HEK293T (cell line): ENCODE data around the gene KLF12.

ENCODE experiments used
- CTCF ChIA-PET: fragments of 350-600 bp; formaldehyde crosslinking; extraction: SDS; loops from one replicate; lab custom pipeline; 2021; ENCODE audit warnings: antibody characterized with exemption, inconsistent platforms; lab: Yijun Ruan, JAX
- POLR2A ChIA-PET: fragments of 350-600 bp; formaldehyde crosslinking; extraction: SDS; loops from one replicate; lab custom pipeline; 2020; ENCODE audit warnings: antibody characterized with exemption, inconsistent platforms; lab: Yijun Ruan, JAX
- DNase-seq: peaks from one replicate; pipeline ENCODE4 v3.0.0; 2012; ENCODE audit warnings: mixed read lengths; ENCODE audit errors: extremely low spot score
- ARNT ChIP-seq: fragments of 450-650 bp; IDR thresholded peaks from 2 replicates; pipeline ENCODE4 v1.6.1; 2017; ENCODE audit warnings: mild to moderate bottlenecking
- BHLHE40 ChIP-seq: fragments of 450-650 bp; IDR thresholded peaks from 2 replicates; pipeline ENCODE4 v1.6.1; 2016; ENCODE audit warnings: mild to moderate bottlenecking, moderate library complexity, borderline replicate concordance
- CTBP1 ChIP-seq: fragments of 450-650 bp; IDR thresholded peaks from 2 replicates; pipeline ENCODE4 v1.6.1; 2016; ENCODE audit warnings: borderline replicate concordance
- ELF4 ChIP-seq: fragments of 450-650 bp; IDR thresholded peaks from 2 replicates; pipeline ENCODE4 v1.6.1; 2017; ENCODE audit warnings: antibody characterized with exemption
- FOXA1 ChIP-seq: fragments of 450-650 bp; IDR thresholded peaks from 2 replicates; pipeline ENCODE4 v1.6.1; 2016; ENCODE audit warnings: mild to moderate bottlenecking
- FOXK2 ChIP-seq: fragments of 450-650 bp; IDR thresholded peaks from 2 replicates; pipeline ENCODE4 v1.6.1; 2016; ENCODE audit warnings: mild to moderate bottlenecking
- FOXM1 ChIP-seq: fragments of 450-650 bp; IDR thresholded peaks from 2 replicates; pipeline ENCODE4 v1.6.1; 2017; ENCODE audit warnings: mild to moderate bottlenecking, borderline replicate concordance
- HDGF ChIP-seq: fragments of 450-650 bp; IDR thresholded peaks from 2 replicates; pipeline ENCODE4 v1.6.1; 2017; ENCODE audit warnings: antibody characterized with exemption, borderline replicate concordance
- L3MBTL2 ChIP-seq: fragments of 450-650 bp; conservative IDR thresholded peaks from 2 replicates; pipeline ENCODE4 v1.6.1; 2016; ENCODE audit warnings: mild to moderate bottlenecking
- LEF1 ChIP-seq: fragments of 450-650 bp; IDR thresholded peaks from 2 replicates; pipeline ENCODE4 v1.6.1; 2017; ENCODE audit warnings: mild to moderate bottlenecking, borderline replicate concordance
- NFRKB ChIP-seq: fragments of 450-650 bp; IDR thresholded peaks from 2 replicates; pipeline ENCODE4 v1.6.1; 2016; ENCODE audit warnings: mild to moderate bottlenecking, moderate library complexity
- PKNOX1 ChIP-seq: fragments of 450-650 bp; IDR thresholded peaks from 2 replicates; pipeline ENCODE4 v1.6.1; 2016
- SP1 ChIP-seq: fragments of 450-650 bp; IDR thresholded peaks from 2 replicates; pipeline ENCODE4 v1.6.1; 2017
- SUZ12 ChIP-seq: fragments of 450-650 bp; IDR thresholded peaks from 2 replicates; pipeline ENCODE4 v1.6.1; 2016; ENCODE audit warnings: mild to moderate bottlenecking
- TARDBP ChIP-seq: fragments of 450-650 bp; IDR thresholded peaks from 2 replicates; pipeline ENCODE4 v1.6.1; 2016
- ZNF384 ChIP-seq: fragments of 450-650 bp; IDR thresholded peaks from 2 replicates; pipeline ENCODE4 v1.6.1; 2016

The KLF12 gene

GRCh38 chr13:74158028-74158427 lies 23.8 kb upstream of the KLF12 start:
- ChIA-PET CTCF (no interaction called here), POLR2A (no interaction called here)
- TF ChIP-seq ARNT (no peak), FOXA1 (no peak), L3MBTL2 (no peak), ZNF384 (no peak), SP1 (no peak), FOXM1 (no peak), HDGF (no peak), ELF4 (no peak), CTBP1 (no peak), LEF1 (no peak), PKNOX1 (no peak), NFRKB (no peak)
- no peak for DNase-seq

GRCh38 chr13:74154981-74155380 lies 20.8 kb upstream of the KLF12 start:
- no peak for TF ChIP-seq FOXM1
- TF ChIP-seq HDGF = no peak
- TF ChIP-seq FOXA1 = no peak
- no peak for TF ChIP-seq SUZ12
- no peak for TF ChIP-seq PKNOX1
- no peak for TF ChIP-seq L3MBTL2
- no peak for TF ChIP-seq FOXK2
- TF ChIP-seq LEF1 = no peak
- no peak for TF ChIP-seq ELF4
- no peak for TF ChIP-seq ARNT
- no peak for TF ChIP-seq NFRKB
- TF ChIP-seq BHLHE40 = no peak
- no peak for DNase-seq
- ChIA-PET CTCF (no interaction called here), POLR2A (interaction anchor here (1.0 to 1.6 kb wide), 3 partner anchors 12 to 18 kb away, joined by 3 read pairs; no protein-coding TSS in a partner anchor)

- DNase-seq = no peak
- TF ChIP-seq FOXM1 (no peak), BHLHE40 (no peak), FOXA1 (no peak), NFRKB (no peak), SP1 (no peak), HDGF (no peak), L3MBTL2 (no peak), PKNOX1 (no peak), ARNT (no peak), ELF4 (no peak), SUZ12 (no peak), TARDBP (no peak), FOXK2 (no peak), CTBP1 (no peak)
- ChIA-PET POLR2A (interaction anchor here (1.3 kb wide), 1 partner anchor 18 kb away, joined by 3 read pairs; no protein-coding TSS in a partner anchor), CTCF (interaction anchor here (0.6 kb wide), 1 partner anchor 365 kb away, joined by 3 read pairs; no protein-coding TSS in a partner anchor)
These were observed 19.1 kb upstream of the KLF12 start for GRCh38 chr13:74153316-74153715.

GRCh38 chr13:74151859-74152258 lies 17.7 kb upstream of the KLF12 start:
- CTCF ChIA-PET = interaction anchor here (0.7 kb wide), 1 partner anchor 105 kb away, joined by 4 read pairs; no protein-coding TSS in a partner anchor
- POLR2A ChIA-PET = no interaction called here
- no peak for TF ChIP-seq TARDBP
- TF ChIP-seq SUZ12 = no peak
- TF ChIP-seq ELF4 = no peak
- TF ChIP-seq PKNOX1 = no peak
- no peak for TF ChIP-seq FOXA1
- no peak for TF ChIP-seq ZNF384
- no peak for TF ChIP-seq CTBP1
- no peak for TF ChIP-seq FOXK2
- no peak for TF ChIP-seq NFRKB
- TF ChIP-seq HDGF = no peak
- no peak for TF ChIP-seq L3MBTL2
- TF ChIP-seq FOXM1 = no peak
- DNase-seq = no peak

GRCh38 chr13:74148352-74148751 lies 14.1 kb upstream of the KLF12 start:
- CTCF ChIA-PET = interaction anchor here (1.2 kb wide), 1 partner anchor 138 kb away, joined by 5 read pairs; no protein-coding TSS in a partner anchor
- no peak for DNase-seq
- TF ChIP-seq PKNOX1 (peak; percentile 74), ELF4 (no peak)
- POLR2A ChIA-PET = no interaction called here
